Urothelium cell line (cell line): ENCODE results near the gene UTP15.

ENCODE experiments used
- DNase-seq: peaks from one replicate; pipeline ENCODE4 v3.0.0; 2011; ENCODE audit warnings: low spot score, mixed read lengths
- FAIRE-seq: peaks from 2 replicates; lab custom pipeline; 2011; peaks lifted over from hg19 to GRCh38; lab: Jason Lieb, UNC

Gene UTP15

DNA sequence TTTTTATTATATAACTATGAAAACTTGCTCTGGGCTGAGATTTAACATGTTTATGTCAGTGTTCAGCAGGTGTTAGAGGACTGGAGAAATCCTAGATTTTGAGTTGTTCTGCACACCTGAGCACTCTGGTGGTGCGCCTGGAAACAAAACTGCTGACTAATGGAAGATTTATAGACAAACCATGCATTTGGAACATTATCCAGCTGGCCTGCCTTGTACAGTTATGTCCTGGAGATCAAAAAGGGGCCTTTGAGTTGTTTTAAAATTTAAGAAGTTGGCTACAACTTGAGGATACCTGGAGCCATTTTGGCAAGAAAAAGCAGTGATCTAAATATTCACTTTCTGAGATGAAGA, 54.8 kb downstream of the UTP15 start:
- DNase-seq = no peak
- no peak for FAIRE-seq

DNA sequence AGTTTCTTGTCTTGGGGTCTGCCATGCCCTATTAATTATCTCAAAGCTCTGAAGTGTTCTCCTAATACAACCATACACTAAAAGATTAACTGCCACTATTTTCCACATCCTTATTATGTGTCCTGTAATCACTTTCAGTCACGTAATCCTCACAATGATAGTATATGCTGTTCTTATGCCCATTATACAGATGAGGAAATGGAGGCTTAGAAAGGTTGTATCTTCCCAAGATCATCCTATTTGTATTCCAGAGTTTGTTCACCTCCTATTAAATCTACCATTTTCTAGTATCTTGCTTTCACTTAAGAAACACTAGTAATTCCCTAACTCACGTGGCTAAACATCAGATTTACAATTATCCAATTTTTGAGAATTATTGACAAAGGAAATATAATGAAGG, 57.5 kb downstream of the UTP15 start:
- DNase-seq = no peak
- FAIRE-seq = no peak

DNA sequence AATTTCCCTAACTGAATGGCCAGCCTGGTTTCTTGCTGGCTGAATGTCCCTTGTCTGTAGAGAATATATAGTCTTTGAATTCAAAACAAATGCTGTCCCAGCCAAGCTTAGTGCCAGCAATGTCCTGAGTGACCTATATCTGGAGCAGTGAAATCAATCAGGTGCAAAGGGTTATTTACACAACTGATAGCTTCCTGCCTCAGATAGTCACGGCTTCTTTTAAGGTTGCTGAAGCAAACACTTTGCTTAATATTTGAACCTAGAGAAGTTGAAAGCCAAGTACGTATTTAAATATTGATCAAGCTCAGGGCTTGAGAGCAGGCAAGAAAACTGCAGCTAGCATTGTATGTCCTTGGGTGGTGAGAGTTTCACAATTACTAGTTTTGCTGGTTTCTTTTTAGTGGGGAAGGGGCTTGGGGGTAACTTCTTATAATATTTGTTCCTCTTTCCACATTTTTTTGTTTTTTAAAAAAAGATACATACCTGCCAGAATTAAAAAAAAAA, 58.4 kb downstream of the UTP15 start:
- FAIRE-seq (no peak), DNase-seq (no peak)

GRCh38 chr5:73624888-73625287, 59.3 kb downstream of the UTP15 start:
- DNase-seq = no peak
- FAIRE-seq = no peak

DNA sequence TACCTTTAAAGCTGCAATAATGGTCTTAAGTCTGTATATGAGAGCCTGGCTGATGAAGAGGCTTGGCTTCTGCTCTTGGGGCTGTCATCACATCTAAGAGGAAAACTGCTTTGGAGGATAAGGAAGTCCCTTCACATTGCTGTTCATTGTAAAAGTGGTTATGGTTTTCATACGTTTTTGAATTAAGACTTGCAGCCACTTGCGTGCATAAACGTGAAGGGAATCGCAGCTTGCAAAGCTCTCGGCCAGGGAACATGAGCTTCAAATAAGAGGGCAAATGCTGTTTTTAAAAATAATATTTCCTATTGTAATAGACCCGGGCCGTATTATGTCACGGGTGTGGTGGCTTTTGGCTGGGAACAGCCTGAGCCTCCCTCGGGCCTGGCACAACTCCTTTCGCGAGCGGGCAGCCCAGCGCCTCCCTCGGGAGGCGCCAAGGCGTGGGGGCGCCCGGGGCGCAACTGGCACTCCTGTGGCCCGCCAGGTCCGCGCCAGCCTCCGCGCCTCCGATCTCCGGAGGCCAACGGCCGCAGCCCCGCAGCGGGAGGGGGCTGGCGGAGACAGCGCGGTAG, 59.9 kb downstream of the UTP15 start:
- FAIRE-seq (no peak), DNase-seq (no peak)

GRCh38 chr5:73625944-73626811, 60.6 kb downstream of the UTP15 start, which contains the start of gene ARHGEF28:
Gene ARHGEF28, plus strand, starts transcription at chr5:73626196. Its CDS starts 58,656 bp downstream, at chr5:73684852.
- peak; percentile 93 for DNase-seq
- FAIRE-seq = peak; percentile 44

GRCh38 chr5:73626814-73627313, 61.3 kb downstream of the UTP15 start:
- no peak for DNase-seq
- FAIRE-seq = no peak

GRCh38 chr5:73629456-73629855, 63.9 kb downstream of the UTP15 start:
- FAIRE-seq = no peak

GRCh38 chr5:73630765-73631164, 65.2 kb downstream of the UTP15 start:
- FAIRE-seq = no peak
- DNase-seq = no peak

More at GRCh38 chr5:73629456-73629855, 63.9 kb downstream of the UTP15 start:
- DNase-seq = no peak

DNA sequence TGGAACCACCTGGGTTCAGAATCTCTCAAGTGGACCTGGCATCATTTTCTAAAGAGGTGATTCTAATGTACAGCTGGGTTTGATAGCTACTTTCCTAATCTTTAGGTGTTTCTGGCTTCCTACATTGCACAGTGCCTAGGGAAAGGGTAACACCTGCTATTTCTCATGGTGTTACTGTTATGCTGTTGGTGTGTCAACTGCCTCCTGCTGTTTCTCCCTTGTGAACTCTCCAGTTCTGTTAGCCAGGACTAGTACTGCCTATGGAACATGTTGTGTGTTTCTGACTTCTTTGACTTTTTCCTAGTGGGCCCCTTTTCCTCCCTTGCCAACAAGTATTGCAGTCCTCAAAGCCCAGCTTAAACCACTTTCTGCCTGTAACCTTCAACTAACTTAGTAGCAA, 66.0 kb downstream of the UTP15 start:
- no peak for DNase-seq

More for the DNA sequence above, 66.0 kb downstream of the UTP15 start:
- FAIRE-seq = no peak
